ENCODE results near the gene FOXF1.

- no peak for TF ChIP-seq CTCF (IDR thresholded peaks at IDR 0.05; ENCODE audit: low read depth, low read length, poor library complexity, severe bottlenecking)
- no peak for TF ChIP-seq EZH2phosphoT487 (IDR thresholded peaks at IDR 0.05; ENCODE audit: borderline replicate concordance, low read length)
Observed at GRCh38 chr16:86519007-86519648, 8.8 kb downstream of the FOXF1 start.
